H1 (cell line): Measurements from ENCODE around the gene PCDHAC2.

Experiments used
- CTCF ChIP-seq, 3 experiments: IDR thresholded peaks; 1 replicate in 2 of 3; 2 replicates in 1 of 3; pipeline versions ENCODE4 v1.5.1 to v1.6.1; 2011; ENCODE audit warnings: low read length in 3 of 3, mild to moderate bottlenecking in 3 of 3, inconsistent platforms in 2 of 3, low read depth in 1 of 3, moderate library complexity in 1 of 3; ENCODE audit not compliant: insufficient read depth in 1 of 3; ENCODE audit errors: control extremely low read depth in 1 of 3
- EZH2 ChIP-seq: fragments of 200-600 bp; sonication (generic); IDR thresholded peaks from 2 replicates; pipeline ENCODE4 v1.7.1; 2012; ENCODE audit warnings: low read depth, mild to moderate bottlenecking, moderate library complexity, low read length, inconsistent platforms; ENCODE audit not compliant: severe bottlenecking
- MAX ChIP-seq: IDR thresholded peaks from 2 replicates; pipeline ENCODE4 v1.6.1; 2012; ENCODE audit warnings: inconsistent platforms
- RNF2 ChIP-seq: fragments of 200-900, 300-1000 bp; sonication (generic); IDR thresholded peaks from 2 replicates; pipeline ENCODE4 v1.7.1; 2016; ENCODE audit warnings: borderline replicate concordance, low read depth, mild to moderate bottlenecking, antibody characterized with exemption, low read length; ENCODE audit not compliant: poor library complexity, severe bottlenecking; ENCODE audit errors: missing control alignments
- TBP ChIP-seq: IDR thresholded peaks from 2 replicates; pipeline ENCODE4 v1.6.1; 2011; ENCODE audit warnings: low read depth, low read length, improper control_type of control experiment
- TEAD4 ChIP-seq: IDR thresholded peaks from 2 replicates; pipeline ENCODE4 v1.6.1; 2012; ENCODE audit warnings: low read depth, low read length, inconsistent platforms, mixed read lengths

- no peak for TF ChIP-seq CTCF (IDR thresholded peaks at IDR 0.05; ENCODE audit: control extremely low read depth in 1 of 3, insufficient read depth in 1 of 3, low read depth in 1 of 3, low read length in 3 of 3)
- TF ChIP-seq TEAD4, result no peak
- TF ChIP-seq RNF2, result no peak
- TF ChIP-seq EZH2, result no peak
- no peak for TF ChIP-seq MAX
- TF ChIP-seq TBP, result no peak
Measured at GRCh38 chr5:140923601-140924000, 42.7 kb upstream of the PCDHAC2 start.
